Measurements from ENCODE around the gene PRLH. TPM values are rescaled to one million over a fixed set of nuclear protein-coding genes. Genes with fewer than 3 reads are reported as not detected.
"Not testable (repeated sequence)": the region's sequence is repeated elsewhere in the genome, so short reads cannot be mapped to it uniquely, and the experiment has no call there.

The PRLH gene
- total RNA-seq, 2 donors from 2014 or later, result not detected

- Histone ChIP-seq H3K9me3 (no peaks in the 10 kb centered on the region), H3K9ac (ENCODE audit: low read depth in 2 of 2, low read length in 2 of 2) (no peak overlapping the region), H3K27me3 (no peaks in the 10 kb centered on the region), H3K36me3 (no peaks in the 10 kb centered on the region), H3K27ac (no peak overlapping the region), H3K4me3 (no peak overlapping the region), H3K4me1 (no peaks in the 10 kb centered on the region)
- TF ChIP-seq CTCF (IDR thresholded peaks at IDR 0.05), result no peak
- intact Hi-C loops (cut with DNase I), result no loop called here
- no peak for DNase-seq
Measured at GRCh38 chr2:237604391-237604790, 38.0 kb downstream of the PRLH start.

GRCh38 chr2:237604960-237605359 lies 38.6 kb downstream of the PRLH start:
- no peak for DNase-seq
- intact Hi-C loops (cut with DNase I), result no loop called here

GRCh38 chr2:237606522-237606921 lies 40.1 kb downstream of the PRLH start:
- H3K9ac ChIP-seq (ENCODE audit: low read depth in 2 of 2, low read length in 2 of 2); intact Hi-C loops (cut with DNase I); H3K9me3 ChIP-seq; H3K36me3 ChIP-seq; DNase-seq; H3K27me3 ChIP-seq; H3K27ac ChIP-seq; H3K4me3 ChIP-seq; H3K4me1 ChIP-seq: not testable (repeated sequence)

More at GRCh38 chr2:237604960-237605359, 38.6 kb downstream of the PRLH start:
- no peaks in the 10 kb centered on the region for H3K27me3 ChIP-seq
- H3K4me1 ChIP-seq, result no peaks in the 10 kb centered on the region
- H3K4me3 ChIP-seq, result no peak overlapping the region
- TF ChIP-seq CTCF (IDR thresholded peaks at IDR 0.05), result no peak
- H3K27ac ChIP-seq, result no peak overlapping the region
- H3K9me3 ChIP-seq, result no peaks in the 10 kb centered on the region
- H3K36me3 ChIP-seq, result no peaks in the 10 kb centered on the region
- H3K9ac ChIP-seq (ENCODE audit: low read depth in 2 of 2, low read length in 2 of 2), result no peak overlapping the region

- Histone ChIP-seq H3K9ac (ENCODE audit: low read depth in 2 of 2, low read length in 2 of 2) (no peak overlapping the region), H3K27ac (no peak overlapping the region), H3K4me3 (no peak overlapping the region), H3K27me3 (no peaks in the 10 kb centered on the region), H3K36me3 (no peaks in the 10 kb centered on the region), H3K9me3 (no peaks in the 10 kb centered on the region), H3K4me1 (no peaks in the 10 kb centered on the region)
- TF ChIP-seq CTCF (IDR thresholded peaks at IDR 0.05), result no peak
- intact Hi-C loops (cut with DNase I), result no loop called here
- no peak for DNase-seq
Measured at GRCh38 chr2:237612527-237613357, 46.4 kb downstream of the PRLH start.

- intact Hi-C loops (cut with DNase I), result no loop called here
Measured at GRCh38 chr2:237613679-237614078, 47.3 kb downstream of the PRLH start.

More at GRCh38 chr2:237613679-237614078, 47.3 kb downstream of the PRLH start:
- no peaks in the 10 kb centered on the region for H3K36me3 ChIP-seq
- H3K27ac ChIP-seq, result no peak overlapping the region
- TF ChIP-seq CTCF (IDR thresholded peaks at IDR 0.05), result no peak
- H3K9ac ChIP-seq (ENCODE audit: low read depth in 2 of 2, low read length in 2 of 2), result no peak overlapping the region
- H3K4me1 ChIP-seq, result no peaks in the 10 kb centered on the region
- DNase-seq, result no peak
- H3K4me3 ChIP-seq, result no peak overlapping the region
- no peaks in the 10 kb centered on the region for H3K9me3 ChIP-seq
- no peaks in the 10 kb centered on the region for H3K27me3 ChIP-seq

All from colonic mucosa (tissue), 4 donors.